Panc1 (cell line): ENCODE measurements around the gene PRR5. TPM values are rescaled to one million over a fixed set of nuclear protein-coding genes. Genes with fewer than 3 reads are reported as not detected.

Experiments
- ATAC-seq: fragments of 200-7000 bp; cut with Tn5 transposase; 2 replicates; pipeline ENCODE4 v1.9.1; 2020; ENCODE audit warnings: mild to moderate bottlenecking, moderate library complexity
- BruUV-seq: library from RNA; stranded (reverse); fragments of 400-500 nt; replicated peaks from 2 replicates; lab custom pipeline; 2021; lab: Mats Ljungman, UMichigan
- CTCF ChIA-PET: fragments of 300-600 bp; sonication (Branson Sonifier 250); formaldehyde crosslinking; loops from one replicate; lab custom pipeline; 2022; ENCODE audit warnings: antibody characterized with exemption; lab: Charles Lee
- POLR2A ChIA-PET: fragments of 300-600 bp; sonication (Branson Sonifier 250); formaldehyde crosslinking; loops from one replicate; lab custom pipeline; 2022; ENCODE audit warnings: antibody characterized with exemption; lab: Charles Lee
- DNase-seq: peaks from one replicate; pipeline ENCODE4 v3.0.0-alpha.2; 2010; ENCODE audit warnings: low read depth, low spot score
- H3K27ac ChIP-seq: 2 replicates; pipeline ENCODE4 v1.5.1; 2011; ENCODE audit warnings: mild to moderate bottlenecking, low read length, inconsistent platforms
- H3K27me3 ChIP-seq: fragments of 200-500 bp; sonication (Bioruptor generic); 2 replicates; pipeline ENCODE4 v1.6.0; 2014; ENCODE audit warnings: low read length, inconsistent platforms; ENCODE audit not compliant: control insufficient read depth, insufficient read depth
- H3K36me3 ChIP-seq: fragments of 200-500 bp; sonication (Bioruptor generic); 2 replicates; pipeline ENCODE4 v1.5.1; 2014; ENCODE audit warnings: inconsistent platforms, mild to moderate bottlenecking, low read length, moderate library complexity; ENCODE audit not compliant: control insufficient read depth, insufficient read depth
- H3K4me1 ChIP-seq: 2 replicates; pipeline ENCODE4 v1.5.1; 2011; ENCODE audit warnings: inconsistent platforms, mild to moderate bottlenecking, low read length, moderate library complexity; ENCODE audit not compliant: control insufficient read depth, insufficient read depth
- H3K4me3 ChIP-seq, 2 experiments: 2 replicates each; pipeline ENCODE4 v1.5.1; 2011 to 2012; ENCODE audit warnings: low read depth in 2 of 2, low read length in 2 of 2, mild to moderate bottlenecking in 2 of 2, inconsistent platforms in 1 of 2, moderate library complexity in 1 of 2
- H3K9me3 ChIP-seq: fragments of 200-500 bp; sonication (Bioruptor generic); 2 replicates; pipeline ENCODE4 v1.5.1; 2014; ENCODE audit warnings: low read depth, mild to moderate bottlenecking, inconsistent platforms, low read length, moderate library complexity; ENCODE audit not compliant: control insufficient read depth, insufficient read depth
- CTCF ChIP-seq: fragments of 450-650 bp; IDR thresholded peaks from 2 replicates; pipeline ENCODE4 v1.5.1; 2017; ENCODE audit warnings: mild to moderate bottlenecking
- POLR2AphosphoS5 ChIP-seq: IDR thresholded peaks from 2 replicates; pipeline ENCODE4 v1.6.1; 2012; ENCODE audit warnings: mild to moderate bottlenecking, low read depth, low read length, moderate library complexity
- SIN3A ChIP-seq: IDR thresholded peaks from 2 replicates; pipeline ENCODE4 v1.6.1; 2012; ENCODE audit warnings: low read depth, mild to moderate bottlenecking, low read length, moderate library complexity, borderline replicate concordance; ENCODE audit not compliant: insufficient read depth
- TCF7L2 ChIP-seq: IDR thresholded peaks from 2 replicates; pipeline ENCODE4 v1.6.1; 2011; ENCODE audit warnings: mild to moderate bottlenecking, low read depth, low read length, inconsistent platforms
- in situ Hi-C: cut with HindIII; loops from 2 replicates; pipeline ENCODE4 v1.10.0; 2016; ENCODE audit warnings: low sequenced_read_pairs, low pct_unique_long_range_greater_than_20kb
- intact Hi-C: fragments of 100-400 bp; cut with micrococcal nuclease; formaldehyde crosslinking; loops from one replicate; pipeline ENCODE4 v1.10.0; 2022; ENCODE audit not compliant: unreplicated experiment
- total RNA-seq: library from RNA; stranded (reverse); gene quantifications from one replicate; pipeline ENCODE4 v1.2.1, GENCODE V29; 2021; ENCODE audit not compliant: unreplicated experiment
- TF ChIP-seq, protein P1 (sequence below), 2 experiments: IDR thresholded peaks; 2 replicates each; pipeline ENCODE4 v1.6.1; 2011 to 2012; ENCODE audit warnings: low read depth in 2 of 2, control low read depth in 1 of 2, low read length in 1 of 2, mild to moderate bottlenecking in 1 of 2, moderate library complexity in 1 of 2; ENCODE audit not compliant: insufficient read depth in 1 of 2

PRR5 gene
- total RNA-seq, 1 experiment from 2014 or later: 11.5 TPM

DNA sequence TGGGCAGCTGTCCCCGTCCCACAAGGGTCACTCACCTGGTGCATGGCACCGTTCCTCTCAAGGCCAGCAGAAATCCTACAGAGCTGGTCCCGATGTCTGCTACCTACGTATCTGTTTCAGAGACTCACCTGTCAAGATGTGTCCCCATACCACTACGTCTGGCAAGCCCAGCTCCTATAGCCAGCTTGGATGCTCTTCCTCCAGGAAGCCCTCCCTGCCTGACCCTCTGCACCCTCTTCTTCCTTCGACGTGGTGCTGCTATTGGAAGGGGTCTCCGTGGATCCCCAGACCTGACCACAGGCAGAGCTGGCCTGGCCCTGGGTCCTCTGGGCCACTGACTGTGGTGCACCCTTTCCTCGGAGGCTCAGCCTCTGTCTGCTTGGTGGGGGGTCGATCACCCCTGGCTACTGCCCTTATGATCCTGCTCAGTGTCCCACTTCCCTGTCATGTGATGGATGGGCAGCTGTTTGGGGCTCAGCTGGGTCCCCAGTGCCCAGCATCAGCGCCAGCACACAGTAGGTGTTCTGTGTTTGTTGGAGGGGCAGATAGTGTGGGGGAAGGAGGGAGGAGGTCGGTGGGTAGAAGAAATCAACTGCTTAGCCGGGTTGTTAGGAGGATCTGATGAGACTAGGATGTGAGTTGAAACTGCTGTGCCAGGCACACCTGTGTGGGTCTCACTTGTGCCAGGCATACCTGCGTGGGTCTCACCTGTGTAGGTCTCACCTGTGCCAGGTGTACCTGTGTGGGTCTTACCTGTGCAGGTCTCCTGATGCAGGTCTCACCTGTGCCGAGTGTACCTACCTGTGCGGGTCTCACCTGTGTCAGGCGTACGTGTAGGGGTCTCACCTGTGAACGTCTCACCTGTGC is 28.7 kb downstream of the PRR5 start:
- BruUV-seq: no TSS peak
- in situ Hi-C loops (no loop called here), intact Hi-C loops (no loop called here)
- CTCF ChIA-PET: no interaction called here
- ATAC-seq (no peak), DNase-seq (no peak)
- Histone ChIP-seq H3K36me3 (no peaks in the 10 kb centered on the region), H3K4me1 (no peaks in the 10 kb centered on the region), H3K9me3 (no peaks in the 10 kb centered on the region), H3K27me3 (no peaks in the 10 kb centered on the region), H3K4me3 (no peak overlapping the region), H3K27ac (no peak overlapping the region)
- TF ChIP-seq, protein P1, sequence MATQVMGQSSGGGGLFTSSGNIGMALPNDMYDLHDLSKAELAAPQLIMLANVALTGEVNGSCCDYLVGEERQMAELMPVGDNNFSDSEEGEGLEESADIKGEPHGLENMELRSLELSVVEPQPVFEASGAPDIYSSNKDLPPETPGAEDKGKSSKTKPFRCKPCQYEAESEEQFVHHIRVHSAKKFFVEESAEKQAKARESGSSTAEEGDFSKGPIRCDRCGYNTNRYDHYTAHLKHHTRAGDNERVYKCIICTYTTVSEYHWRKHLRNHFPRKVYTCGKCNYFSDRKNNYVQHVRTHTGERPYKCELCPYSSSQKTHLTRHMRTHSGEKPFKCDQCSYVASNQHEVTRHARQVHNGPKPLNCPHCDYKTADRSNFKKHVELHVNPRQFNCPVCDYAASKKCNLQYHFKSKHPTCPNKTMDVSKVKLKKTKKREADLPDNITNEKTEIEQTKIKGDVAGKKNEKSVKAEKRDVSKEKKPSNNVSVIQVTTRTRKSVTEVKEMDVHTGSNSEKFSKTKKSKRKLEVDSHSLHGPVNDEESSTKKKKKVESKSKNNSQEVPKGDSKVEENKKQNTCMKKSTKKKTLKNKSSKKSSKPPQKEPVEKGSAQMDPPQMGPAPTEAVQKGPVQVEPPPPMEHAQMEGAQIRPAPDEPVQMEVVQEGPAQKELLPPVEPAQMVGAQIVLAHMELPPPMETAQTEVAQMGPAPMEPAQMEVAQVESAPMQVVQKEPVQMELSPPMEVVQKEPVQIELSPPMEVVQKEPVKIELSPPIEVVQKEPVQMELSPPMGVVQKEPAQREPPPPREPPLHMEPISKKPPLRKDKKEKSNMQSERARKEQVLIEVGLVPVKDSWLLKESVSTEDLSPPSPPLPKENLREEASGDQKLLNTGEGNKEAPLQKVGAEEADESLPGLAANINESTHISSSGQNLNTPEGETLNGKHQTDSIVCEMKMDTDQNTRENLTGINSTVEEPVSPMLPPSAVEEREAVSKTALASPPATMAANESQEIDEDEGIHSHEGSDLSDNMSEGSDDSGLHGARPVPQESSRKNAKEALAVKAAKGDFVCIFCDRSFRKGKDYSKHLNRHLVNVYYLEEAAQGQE (IDR thresholded peaks at IDR 0.05; ENCODE audit: insufficient read depth in 1 of 2, low read depth in 2 of 2, low read length in 1 of 2): no peak
- no peak for TF ChIP-seq SIN3A
- TF ChIP-seq CTCF: no peak
- no peak for TF ChIP-seq POLR2AphosphoS5
- no peak for TF ChIP-seq TCF7L2
- POLR2A ChIA-PET: no interaction called here

GRCh38 chr22:44731357-44731970 is 29.5 kb downstream of the PRR5 start:
- ChIA-PET CTCF (no interaction called here), POLR2A (no interaction called here)
- BruUV-seq: no TSS peak
- intact Hi-C loops: no loop called here
- H3K4me3 ChIP-seq: no peak overlapping the region
- H3K9me3 ChIP-seq: no peaks in the 10 kb centered on the region
- DNase-seq (no peak), ATAC-seq (no peak)
- in situ Hi-C loops: no loop called here
- H3K27ac ChIP-seq: no peak overlapping the region
- TF ChIP-seq SIN3A (no peak), CTCF (no peak), POLR2AphosphoS5 (no peak), TCF7L2 (no peak)
- TF ChIP-seq, protein P1 (IDR thresholded peaks at IDR 0.05; ENCODE audit: insufficient read depth in 1 of 2, low read depth in 2 of 2, low read length in 1 of 2): no peak
- H3K36me3 ChIP-seq: no peaks in the 10 kb centered on the region
- H3K27me3 ChIP-seq: no peaks in the 10 kb centered on the region
- H3K4me1 ChIP-seq: no peaks in the 10 kb centered on the region
